ENCODE measurements around the gene IKZF2.

The IKZF2 gene

DNA sequence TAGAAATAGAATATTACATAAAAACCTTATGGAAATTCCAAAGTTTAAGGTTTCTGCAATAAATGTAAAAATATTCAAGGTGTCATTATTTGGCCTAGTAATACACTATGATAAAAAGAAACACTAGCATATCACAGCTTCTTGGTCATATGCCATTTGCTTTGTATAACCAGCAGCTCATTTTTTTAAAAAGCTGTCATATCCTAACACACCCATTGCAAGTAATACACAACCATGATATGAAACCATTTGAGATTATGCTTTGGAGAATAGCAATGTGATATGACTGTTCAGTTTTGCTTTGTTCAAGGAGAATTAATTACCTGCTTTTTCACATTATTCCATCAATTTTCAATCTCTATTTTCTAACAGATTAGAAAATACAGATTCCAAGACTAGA lies 149.0 kb downstream of the IKZF2 start:
- no peak for DNase-seq (ENCODE audit: low spot score)

GRCh38 chr2:213001297-213001910 lies 150.0 kb downstream of the IKZF2 start:
- no peak for DNase-seq (ENCODE audit: low spot score)

GRCh38 chr2:212998626-212999359 lies 152.6 kb downstream of the IKZF2 start:
- no peak for DNase-seq (ENCODE audit: low spot score)

- no peak for DNase-seq (ENCODE audit: low spot score)
Observed at GRCh38 chr2:212997526-212998020, 153.8 kb downstream of the IKZF2 start.

DNA sequence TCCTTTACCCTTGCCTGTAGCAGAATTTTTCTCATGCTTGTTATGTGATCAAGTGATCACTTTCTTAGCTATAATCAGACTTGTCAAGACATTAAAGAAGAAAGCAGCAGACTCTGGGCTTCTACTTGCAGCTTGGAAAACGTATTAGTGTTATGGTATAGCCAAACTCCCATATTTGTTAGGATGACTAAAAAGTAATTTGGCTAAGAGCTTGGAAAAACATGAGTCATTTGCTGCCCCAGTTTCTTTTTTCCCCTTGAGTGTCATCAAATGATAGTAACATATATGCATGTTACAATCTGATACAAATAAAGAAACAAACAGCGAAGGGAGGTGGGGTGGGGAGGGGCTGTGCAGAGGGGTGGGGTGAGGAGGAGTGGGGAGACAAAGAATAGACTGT lies 155.5 kb downstream of the IKZF2 start:
- no peak for DNase-seq (ENCODE audit: low spot score)

DNA sequence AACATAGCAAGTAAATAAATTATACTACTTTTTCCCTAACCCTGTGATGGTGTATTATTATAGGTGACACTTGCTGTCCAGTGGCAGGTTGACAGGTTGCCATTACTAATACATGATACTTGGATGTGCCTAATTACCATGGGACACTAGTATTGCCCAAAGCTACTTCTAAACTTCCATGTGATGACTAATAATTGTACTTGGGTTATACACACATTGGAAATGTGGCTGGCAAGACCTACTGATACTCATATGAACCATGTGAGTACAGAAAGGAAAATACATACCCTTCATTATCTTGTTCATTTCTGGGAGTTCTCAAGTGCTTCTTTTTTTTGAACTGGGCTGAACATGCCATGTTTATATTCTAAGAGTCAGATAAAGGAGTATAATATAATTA lies 156.4 kb downstream of the IKZF2 start:
- DNase-seq (ENCODE audit: low spot score): no peak

- no peak for DNase-seq (ENCODE audit: low spot score)
Observed at GRCh38 chr2:212991120-212991519, 160.3 kb downstream of the IKZF2 start.

DNA sequence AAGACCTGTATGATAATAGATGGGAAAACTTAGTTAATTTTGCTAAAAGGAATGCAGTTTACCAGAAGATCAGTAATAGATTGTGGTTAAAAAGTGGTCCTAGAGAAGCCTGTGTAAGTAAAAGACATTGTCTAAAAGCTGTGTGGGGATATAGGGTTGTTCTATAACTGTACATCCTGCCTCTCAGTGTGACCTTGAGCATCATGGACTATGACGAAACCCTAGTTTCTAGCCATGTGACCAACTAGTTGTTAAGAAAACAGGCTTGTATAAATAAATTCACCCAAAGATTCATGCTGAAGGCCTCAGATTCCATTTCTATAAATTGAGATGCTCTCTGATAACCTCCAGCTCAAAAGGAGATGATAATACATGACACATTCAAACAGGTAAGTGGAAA lies 160.7 kb downstream of the IKZF2 start:
- DNase-seq (ENCODE audit: low spot score): no peak

GRCh38 chr2:212987492-212987891 lies 163.9 kb downstream of the IKZF2 start:
- DNase-seq (ENCODE audit: low spot score): no peak

GRCh38 chr2:212984129-212984528 lies 167.3 kb downstream of the IKZF2 start:
- peak; percentile 61 for DNase-seq (ENCODE audit: low spot score)

DNA sequence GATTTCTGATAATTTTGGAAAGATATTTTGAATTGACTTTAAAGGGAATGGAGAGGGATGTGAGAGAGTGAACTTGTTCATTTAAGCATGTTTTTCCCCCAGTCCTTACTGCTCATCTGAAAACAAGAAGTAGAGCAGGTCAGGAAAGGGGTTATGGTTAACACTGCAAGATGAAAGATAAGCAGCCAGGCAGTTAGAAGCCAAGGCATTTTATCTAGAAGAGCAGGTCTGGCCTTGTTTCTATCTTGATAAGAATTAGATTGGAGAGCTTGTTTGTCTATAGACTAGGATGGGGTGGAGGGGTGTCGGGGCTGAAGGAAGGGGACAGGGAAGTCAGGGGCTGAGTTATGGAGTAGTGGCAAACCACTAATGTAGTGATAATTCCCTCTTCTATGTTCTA lies 171.6 kb downstream of the IKZF2 start:
- peak; percentile 87 for DNase-seq (ENCODE audit: low spot score)

DNA sequence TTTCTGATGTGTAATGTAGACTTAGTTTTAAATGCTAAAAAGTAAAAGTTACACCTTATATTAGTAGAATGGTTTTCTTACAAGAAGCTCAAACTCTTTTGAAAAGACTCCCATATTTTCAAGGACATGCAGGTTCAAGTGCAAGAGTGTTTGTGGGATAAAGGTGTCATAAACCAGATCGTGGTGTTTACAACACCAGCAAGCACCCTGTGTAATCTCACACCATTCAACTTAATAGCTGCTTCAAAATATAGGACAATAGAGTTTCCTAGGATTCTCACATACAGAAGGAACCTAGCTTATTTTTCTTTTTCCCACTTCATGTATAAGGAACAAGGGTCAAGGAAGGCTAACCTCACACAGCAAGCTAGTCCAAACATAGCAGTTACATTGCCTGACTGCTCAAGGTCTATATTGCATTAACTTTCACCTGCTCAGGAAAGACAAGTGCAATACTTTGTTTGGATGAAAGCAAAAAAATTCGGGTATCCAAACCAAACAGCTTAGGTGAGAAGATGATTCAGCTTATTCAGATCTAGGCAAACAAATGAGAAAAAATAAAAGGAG lies 172.3 kb downstream of the IKZF2 start:
- no peak for DNase-seq (ENCODE audit: low spot score)

DNA sequence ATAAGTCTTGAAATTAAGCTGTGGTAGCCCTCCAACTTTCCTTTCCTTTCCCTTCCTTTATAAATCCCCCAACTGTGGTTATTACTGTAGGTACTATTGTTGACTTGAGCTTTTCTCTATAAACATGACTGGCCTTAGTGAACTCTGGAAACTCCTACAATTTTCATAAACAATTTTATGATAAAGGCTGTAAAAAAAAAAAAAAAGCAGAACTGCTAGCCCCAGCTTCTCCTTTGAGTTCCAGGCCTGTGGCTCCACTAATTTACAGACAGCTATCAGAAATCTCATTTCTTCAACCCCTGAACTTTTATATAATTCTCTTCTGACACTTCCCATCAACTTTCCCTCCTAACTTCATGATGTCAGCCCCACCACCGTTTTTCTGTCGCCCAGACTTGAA lies 174.3 kb downstream of the IKZF2 start:
- no peak for DNase-seq (ENCODE audit: low spot score)

DNA sequence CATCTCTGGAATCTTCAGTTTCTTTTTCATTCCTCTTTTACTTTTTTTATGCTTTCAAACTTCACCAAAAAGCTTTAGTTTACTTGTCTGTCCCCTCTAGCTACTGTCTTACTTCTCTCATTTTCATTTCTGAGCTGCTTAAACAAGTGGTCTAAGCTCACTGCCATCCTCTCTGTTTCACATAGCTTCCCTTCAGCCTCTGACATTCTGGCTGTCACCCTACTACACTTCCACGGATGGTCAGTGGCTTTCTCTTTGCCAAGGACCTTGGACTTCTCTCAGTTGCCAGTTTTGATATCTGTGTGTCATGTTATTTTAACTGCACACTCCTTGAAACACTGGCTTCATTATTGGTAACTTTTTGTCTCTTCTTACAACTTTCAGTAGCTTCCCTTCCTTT lies 176.1 kb downstream of the IKZF2 start:
- DNase-seq (ENCODE audit: low spot score): no peak

DNA sequence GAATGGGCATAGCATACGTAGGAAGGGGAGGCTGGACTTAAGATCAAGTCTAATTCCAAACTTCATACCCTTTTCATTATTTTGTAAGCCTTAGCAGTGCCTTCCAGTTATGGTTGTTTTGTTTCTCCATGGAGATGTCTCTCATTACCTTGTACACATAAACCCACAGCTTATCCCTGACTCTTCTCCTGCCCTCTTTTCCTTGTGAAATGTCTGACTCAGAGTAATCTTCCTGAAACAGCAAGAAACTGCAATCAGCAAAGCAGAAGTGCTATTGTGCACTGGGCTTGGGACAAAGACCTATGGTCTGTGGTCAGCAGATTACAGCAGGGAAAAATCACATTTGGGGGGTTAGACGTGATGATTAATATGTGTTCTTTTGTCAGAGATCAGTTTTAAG lies 176.7 kb downstream of the IKZF2 start:
- no peak for DNase-seq (ENCODE audit: low spot score)

DNA sequence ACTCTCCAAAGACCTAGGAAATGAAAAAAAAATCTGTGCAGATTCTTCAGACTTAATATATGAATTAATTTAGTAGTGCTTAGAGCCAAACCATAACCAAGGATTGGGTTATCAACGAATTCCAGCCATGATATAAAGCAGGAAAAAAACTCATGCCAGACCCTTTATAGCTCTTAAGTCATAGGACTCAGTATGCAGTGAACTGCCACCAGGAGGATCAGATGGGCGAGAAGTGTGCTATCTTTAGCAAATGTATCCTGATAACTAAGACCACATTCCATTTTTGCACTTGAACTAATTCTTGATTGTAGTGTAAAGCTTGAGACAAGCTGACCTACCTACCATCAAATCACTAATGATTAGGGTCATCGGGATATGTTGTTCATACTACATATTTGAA lies 178.1 kb downstream of the IKZF2 start:
- no peak for DNase-seq (ENCODE audit: low spot score)

GRCh38 chr2:212970132-212970531 lies 181.3 kb downstream of the IKZF2 start:
- DNase-seq (ENCODE audit: low spot score): no peak

DNA sequence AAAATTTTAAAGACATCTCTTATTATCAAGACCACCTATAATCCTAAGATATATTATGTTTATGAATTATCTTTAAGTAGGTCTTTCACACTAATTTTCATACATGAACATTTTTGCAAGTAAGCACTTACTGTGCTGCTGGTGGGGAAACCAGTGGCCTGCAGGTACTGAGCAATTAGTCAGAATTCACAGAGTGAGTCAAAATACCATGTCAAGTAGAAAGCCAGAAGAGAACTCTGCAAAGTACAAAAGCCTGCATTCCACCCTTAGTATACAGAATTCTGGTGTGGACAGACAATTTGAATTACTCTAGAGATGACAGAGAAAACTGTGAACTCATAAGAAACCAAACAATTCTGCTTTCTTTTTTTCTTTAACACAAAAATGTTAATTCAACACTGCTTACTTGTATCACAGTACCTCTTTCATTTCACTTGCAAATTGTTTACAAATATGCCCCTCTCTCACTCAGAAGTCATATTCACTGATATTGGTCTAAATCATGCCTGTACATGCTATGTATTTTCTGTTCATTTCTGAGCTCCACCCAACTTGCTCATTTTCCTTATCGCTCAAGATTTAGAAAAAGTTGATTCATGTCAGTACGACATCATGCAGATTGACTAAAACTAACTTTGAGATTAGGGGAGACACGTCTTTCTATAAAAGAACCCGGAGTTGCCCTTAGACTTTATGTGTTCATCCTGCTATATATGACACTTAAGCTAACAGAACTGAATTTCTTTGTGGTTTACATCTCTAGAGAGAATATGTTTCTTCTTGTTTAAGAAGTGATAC lies 182.9 kb downstream of the IKZF2 start:
- DNase-seq (ENCODE audit: low spot score): no peak

DNA sequence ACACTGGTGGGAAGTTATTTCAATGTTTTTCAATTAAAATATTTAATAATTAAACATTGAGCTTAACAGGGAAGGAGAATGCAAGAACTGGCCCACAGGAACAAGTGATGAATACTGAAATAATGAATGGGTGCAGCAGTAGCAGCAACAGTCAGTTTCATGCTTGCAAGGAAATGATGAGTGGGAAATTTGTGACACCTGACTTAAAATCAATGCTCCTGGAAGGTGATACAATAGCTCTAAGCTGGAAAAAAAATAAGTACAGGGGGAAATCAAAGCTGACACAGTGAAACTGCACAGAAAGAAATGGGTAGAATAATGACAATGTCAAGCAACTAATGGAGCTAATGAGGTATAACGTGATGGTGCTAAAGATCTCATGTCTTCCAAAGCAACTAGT lies 184.5 kb downstream of the IKZF2 start:
- DNase-seq (ENCODE audit: low spot score): no peak

- no peak for DNase-seq (ENCODE audit: low spot score)
Observed at GRCh38 chr2:212962691-212963090, 188.7 kb downstream of the IKZF2 start.

- DNase-seq (ENCODE audit: low spot score): no peak
Observed at GRCh38 chr2:212961255-212961654, 190.2 kb downstream of the IKZF2 start.

DNA sequence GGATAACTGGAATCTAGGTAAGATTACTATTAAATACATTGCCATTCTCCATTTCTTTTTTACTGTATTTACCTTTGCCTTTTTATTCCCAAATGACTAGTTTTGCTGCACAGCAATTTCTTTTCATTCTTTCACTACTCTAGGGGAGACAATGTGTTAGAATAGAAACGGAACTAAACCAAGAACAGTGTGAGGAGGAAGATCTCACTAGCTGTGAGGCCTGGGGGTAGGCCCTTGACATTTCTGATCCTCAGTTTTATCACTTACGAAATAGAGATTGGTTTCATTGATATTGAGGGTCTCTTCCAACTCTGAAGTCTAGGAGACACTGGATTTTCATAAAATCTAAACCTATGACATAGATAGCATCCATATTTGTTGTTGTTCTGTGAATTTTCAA lies 191.1 kb downstream of the IKZF2 start:
- no peak for DNase-seq (ENCODE audit: low spot score)
